ENCODE results near the gene P2RX4.

Gene P2RX4

GRCh38 chr12:121176826-121177529 lies 33.0 kb upstream of the P2RX4 start:
- no peaks in the 10 kb centered on the region for H3K36me3 ChIP-seq (ENCODE audit: insufficient read depth)
- no peak for TF ChIP-seq CTCF (conservative IDR thresholded peaks at IDR 0.05; ENCODE audit: low read depth, low read length)
- no peaks in the 10 kb centered on the region for H3K79me2 ChIP-seq (ENCODE audit: insufficient read depth, low read depth)
- H3K27me3 ChIP-seq (ENCODE audit: insufficient read depth, low read depth) = no peaks in the 10 kb centered on the region
- no peak overlapping the region for H3K4me2 ChIP-seq
- no peak overlapping the region for H3K27ac ChIP-seq
- no peaks in the 10 kb centered on the region for H3K4me1 ChIP-seq (ENCODE audit: low read depth, poor library complexity, severe bottlenecking)
- H3K4me3 ChIP-seq (IDR thresholded peaks at IDR 0.05; ENCODE audit: insufficient read depth, low read depth, low read length) = no peak overlapping the region
- H4K20me1 ChIP-seq (ENCODE audit: insufficient read depth) = no peaks in the 10 kb centered on the region
- H3K9ac ChIP-seq = no peak overlapping the region
- H2AFZ ChIP-seq (ENCODE audit: low read depth) = no peak overlapping the region

DNA sequence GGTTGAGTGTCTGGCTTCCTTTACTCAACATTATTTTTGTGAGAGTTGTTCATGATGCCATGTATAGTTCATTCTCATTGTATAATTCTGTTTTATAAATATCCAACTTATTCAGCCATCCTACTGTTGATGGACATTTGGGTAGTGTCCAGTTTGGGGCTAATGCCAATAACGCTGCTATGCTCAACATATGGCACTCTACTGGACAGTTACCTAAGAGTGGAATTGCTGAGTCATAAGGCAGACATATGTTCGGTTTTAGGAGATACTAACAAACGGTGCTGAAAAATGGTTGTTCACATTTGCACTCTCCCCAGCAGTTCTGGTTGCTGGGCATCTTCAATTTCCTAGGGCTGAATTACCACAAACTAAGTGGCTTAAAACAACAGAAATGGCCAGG lies 28.7 kb upstream of the P2RX4 start:
- H3K36me3 ChIP-seq (ENCODE audit: insufficient read depth) = no peaks in the 10 kb centered on the region
- no peak overlapping the region for H3K9ac ChIP-seq
- H3K4me2 ChIP-seq = no peak overlapping the region

DNA sequence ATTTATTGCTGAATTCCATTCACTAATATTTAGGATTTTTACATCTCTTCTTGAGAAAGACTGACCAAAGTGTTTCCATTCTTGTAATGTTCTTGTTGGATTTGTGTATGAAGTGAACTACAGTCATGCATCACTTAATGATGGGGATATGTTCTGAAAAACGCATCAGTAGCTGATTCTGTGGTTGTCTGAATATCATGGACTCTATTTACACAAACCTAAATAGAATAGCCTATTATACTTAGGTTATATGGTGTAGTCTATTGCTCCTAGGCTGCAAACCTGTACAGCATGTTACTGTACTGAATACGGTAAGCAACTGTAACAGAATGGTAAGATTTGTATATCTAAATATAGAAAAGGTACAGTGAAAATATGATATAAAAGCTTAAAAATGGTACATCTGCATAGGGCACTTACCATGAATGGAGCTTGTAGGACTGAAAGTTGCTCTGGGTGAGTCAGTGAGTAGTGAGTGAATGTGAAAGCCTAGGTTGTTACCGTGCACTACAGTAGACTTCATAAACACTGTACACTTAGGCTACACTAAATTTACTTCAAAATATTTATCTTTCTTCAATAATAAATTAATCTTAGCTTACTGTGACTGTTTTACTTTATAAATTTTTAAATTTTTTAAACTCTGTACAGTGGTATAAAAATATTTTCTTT lies 27.6 kb upstream of the P2RX4 start:
- Histone ChIP-seq H3K9ac (no peak overlapping the region), H3K4me3 (IDR thresholded peaks at IDR 0.05; ENCODE audit: insufficient read depth, low read depth, low read length) (no peak overlapping the region), H3K4me2 (no peak overlapping the region), H3K4me1 (ENCODE audit: low read depth, poor library complexity, severe bottlenecking) (no peaks in the 10 kb centered on the region), H2AFZ (ENCODE audit: low read depth) (no peak overlapping the region), H3K27me3 (ENCODE audit: insufficient read depth, low read depth) (no peaks in the 10 kb centered on the region), H3K36me3 (ENCODE audit: insufficient read depth) (no peaks in the 10 kb centered on the region), H3K27ac (no peak overlapping the region), H4K20me1 (ENCODE audit: insufficient read depth) (no peaks in the 10 kb centered on the region), H3K79me2 (ENCODE audit: insufficient read depth, low read depth) (no peaks in the 10 kb centered on the region)
- no peak for TF ChIP-seq CTCF (conservative IDR thresholded peaks at IDR 0.05; ENCODE audit: low read depth, low read length)

More for the DNA sequence above, 28.7 kb upstream of the P2RX4 start:
- H3K27me3 ChIP-seq (ENCODE audit: insufficient read depth, low read depth) = no peaks in the 10 kb centered on the region
- H3K27ac ChIP-seq = no peak overlapping the region
- H3K79me2 ChIP-seq (ENCODE audit: insufficient read depth, low read depth) = no peaks in the 10 kb centered on the region
- no peaks in the 10 kb centered on the region for H4K20me1 ChIP-seq (ENCODE audit: insufficient read depth)
- H3K4me1 ChIP-seq (ENCODE audit: low read depth, poor library complexity, severe bottlenecking) = no peaks in the 10 kb centered on the region
- H3K4me3 ChIP-seq (IDR thresholded peaks at IDR 0.05; ENCODE audit: insufficient read depth, low read depth, low read length) = no peak overlapping the region
- TF ChIP-seq CTCF (conservative IDR thresholded peaks at IDR 0.05; ENCODE audit: low read depth, low read length) = no peak
- no peak overlapping the region for H2AFZ ChIP-seq (ENCODE audit: low read depth)

GRCh38 chr12:121184425-121184824 lies 25.5 kb upstream of the P2RX4 start:
- H3K9ac ChIP-seq = no peak overlapping the region
- H3K27me3 ChIP-seq (ENCODE audit: insufficient read depth, low read depth) = no peaks in the 10 kb centered on the region
- H3K27ac ChIP-seq = no peak overlapping the region
- H4K20me1 ChIP-seq (ENCODE audit: insufficient read depth) = no peaks in the 10 kb centered on the region
- H2AFZ ChIP-seq (ENCODE audit: low read depth) = no peak overlapping the region
- H3K4me1 ChIP-seq (ENCODE audit: low read depth, poor library complexity, severe bottlenecking) = no peaks in the 10 kb centered on the region
- no peak for TF ChIP-seq CTCF (conservative IDR thresholded peaks at IDR 0.05; ENCODE audit: low read depth, low read length)
- no peaks in the 10 kb centered on the region for H3K36me3 ChIP-seq (ENCODE audit: insufficient read depth)
- H3K79me2 ChIP-seq (ENCODE audit: insufficient read depth, low read depth) = no peaks in the 10 kb centered on the region
- H3K4me2 ChIP-seq = no peak overlapping the region
- no peak overlapping the region for H3K4me3 ChIP-seq (IDR thresholded peaks at IDR 0.05; ENCODE audit: insufficient read depth, low read depth, low read length)
